HG03108 (cell line): ENCODE data around the gene TM2D3.
A peak's percentile ranks its signal among the peaks of the same experiment; 100 is the strongest.

Experiments
- ATAC-seq: cut with Tn5 transposase; IDR thresholded peaks from one replicate; pipeline ENCODE4 v1.9.1; 2021; ENCODE audit warnings: moderate library complexity; ENCODE audit not compliant: unreplicated experiment

TM2D3 gene, protein sequence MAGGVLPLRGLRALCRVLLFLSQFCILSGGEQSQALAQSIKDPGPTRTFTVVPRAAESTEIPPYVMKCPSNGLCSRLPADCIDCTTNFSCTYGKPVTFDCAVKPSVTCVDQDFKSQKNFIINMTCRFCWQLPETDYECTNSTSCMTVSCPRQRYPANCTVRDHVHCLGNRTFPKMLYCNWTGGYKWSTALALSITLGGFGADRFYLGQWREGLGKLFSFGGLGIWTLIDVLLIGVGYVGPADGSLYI

DNA sequence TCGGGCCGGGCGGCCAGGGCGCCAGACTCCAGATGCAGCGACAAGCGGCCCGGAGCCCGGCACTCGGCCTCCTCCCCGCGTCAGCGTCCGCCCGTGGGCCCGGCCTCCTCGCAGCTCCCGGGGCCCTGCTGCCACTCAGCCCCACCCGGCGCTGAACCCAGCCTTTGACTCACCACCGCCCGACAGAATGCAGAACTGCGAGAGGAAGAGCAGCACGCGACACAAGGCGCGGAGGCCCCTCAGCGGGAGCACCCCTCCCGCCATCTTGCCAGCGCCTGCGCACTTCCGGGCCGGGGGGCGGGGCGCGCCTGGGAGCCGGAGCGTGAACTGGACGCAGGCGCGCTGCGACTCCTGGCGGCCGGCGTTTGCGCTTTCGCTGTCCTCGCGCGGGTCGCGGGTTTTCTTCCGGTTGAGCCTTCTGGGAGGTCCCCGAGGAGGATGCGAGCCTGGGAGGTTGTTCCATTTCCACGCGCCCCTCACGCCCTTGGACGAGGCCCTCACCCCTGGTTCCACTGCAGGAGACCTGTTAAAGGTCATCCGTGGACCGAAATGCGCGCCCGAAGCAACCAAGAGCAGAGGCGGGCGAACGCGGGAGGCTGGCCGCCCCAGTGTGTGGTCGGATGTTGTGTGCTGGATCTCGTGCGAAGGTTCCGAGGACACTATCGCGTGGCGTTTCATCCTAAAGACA, at the start of gene TM2D3:
TSS of gene TM2D3 (minus strand) at position 284 of the 688 bp plus-strand sequence. CDS start at position 264, 20 bp downstream.
- ATAC-seq: peak; percentile 86

DNA sequence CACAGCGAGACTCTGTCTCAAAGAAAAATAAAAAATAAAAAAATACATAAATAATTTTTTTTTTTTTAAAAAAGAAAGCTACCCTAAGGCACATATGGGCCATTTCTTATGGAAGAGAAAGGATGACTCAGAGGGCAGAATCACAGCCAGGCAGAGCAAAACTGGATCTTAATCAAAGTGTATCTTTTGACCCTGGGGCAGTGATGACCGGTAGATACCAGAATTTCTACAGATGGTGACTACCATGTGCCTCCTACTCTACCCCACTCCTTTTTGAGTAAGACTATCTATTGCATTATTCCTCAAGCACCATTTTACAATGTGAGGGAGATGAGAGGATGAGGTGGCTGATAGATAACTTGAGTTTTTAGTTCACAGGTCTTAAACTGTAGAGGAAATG, 46.1 kb upstream of the TM2D3 start:
- ATAC-seq: no peak

DNA sequence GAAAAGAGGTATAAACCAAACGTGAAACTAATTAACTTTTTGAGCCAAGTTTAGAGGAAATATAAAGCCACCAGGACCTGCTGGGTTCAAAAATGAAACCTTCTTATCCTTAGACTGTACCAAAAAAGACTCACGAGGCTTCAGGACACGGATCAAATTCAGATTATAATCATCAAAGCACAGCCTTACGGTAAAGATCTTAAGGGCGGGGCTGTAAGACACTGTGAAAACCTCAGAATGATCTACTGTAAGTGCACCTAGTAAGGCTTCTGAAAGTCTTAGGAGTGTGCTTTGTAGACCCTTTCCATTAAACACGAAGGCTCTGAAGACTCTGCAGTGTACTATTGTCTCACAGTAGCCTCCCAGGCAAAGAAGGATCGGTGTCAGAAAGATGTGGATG, 45.3 kb upstream of the TM2D3 start:
- ATAC-seq: no peak

DNA sequence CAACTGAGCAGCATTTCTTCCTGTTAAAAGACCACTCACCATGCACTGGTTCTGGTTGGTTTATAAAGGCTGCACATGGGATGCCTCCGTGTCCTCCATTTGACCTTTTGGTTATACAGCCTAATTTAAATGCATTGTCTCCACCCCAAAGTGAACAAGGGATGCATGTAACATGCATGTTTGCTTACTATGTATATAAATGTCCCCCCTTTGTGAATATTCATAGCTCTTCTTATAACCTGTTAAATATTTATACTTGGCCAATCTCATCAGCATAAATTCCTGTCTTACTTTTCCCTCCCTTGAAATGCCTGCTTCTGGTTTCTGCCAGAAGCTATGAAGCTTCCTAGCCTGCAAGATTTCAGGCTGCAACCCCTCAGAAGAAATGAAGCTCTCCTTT, 44.6 kb upstream of the TM2D3 start:
- no peak for ATAC-seq

DNA sequence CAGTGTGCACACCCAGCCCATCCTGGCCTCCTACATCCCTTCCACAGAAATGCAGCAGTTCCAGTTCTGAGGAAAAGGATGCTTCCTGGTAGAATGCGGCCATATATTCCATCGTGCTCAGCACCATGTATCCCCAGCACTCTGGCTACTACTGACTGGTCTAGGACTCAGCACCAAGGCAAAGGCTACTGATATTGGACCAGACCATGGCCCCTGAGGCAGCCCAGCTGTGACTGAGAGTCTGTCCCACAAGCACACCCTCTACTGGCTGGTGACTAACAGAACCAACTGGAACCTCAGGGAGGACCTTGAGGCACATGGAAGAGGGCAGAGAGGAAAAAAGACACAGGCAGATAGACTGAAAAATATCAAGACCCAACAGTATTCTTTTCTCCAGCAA, 42.1 kb upstream of the TM2D3 start:
- ATAC-seq: no peak

DNA sequence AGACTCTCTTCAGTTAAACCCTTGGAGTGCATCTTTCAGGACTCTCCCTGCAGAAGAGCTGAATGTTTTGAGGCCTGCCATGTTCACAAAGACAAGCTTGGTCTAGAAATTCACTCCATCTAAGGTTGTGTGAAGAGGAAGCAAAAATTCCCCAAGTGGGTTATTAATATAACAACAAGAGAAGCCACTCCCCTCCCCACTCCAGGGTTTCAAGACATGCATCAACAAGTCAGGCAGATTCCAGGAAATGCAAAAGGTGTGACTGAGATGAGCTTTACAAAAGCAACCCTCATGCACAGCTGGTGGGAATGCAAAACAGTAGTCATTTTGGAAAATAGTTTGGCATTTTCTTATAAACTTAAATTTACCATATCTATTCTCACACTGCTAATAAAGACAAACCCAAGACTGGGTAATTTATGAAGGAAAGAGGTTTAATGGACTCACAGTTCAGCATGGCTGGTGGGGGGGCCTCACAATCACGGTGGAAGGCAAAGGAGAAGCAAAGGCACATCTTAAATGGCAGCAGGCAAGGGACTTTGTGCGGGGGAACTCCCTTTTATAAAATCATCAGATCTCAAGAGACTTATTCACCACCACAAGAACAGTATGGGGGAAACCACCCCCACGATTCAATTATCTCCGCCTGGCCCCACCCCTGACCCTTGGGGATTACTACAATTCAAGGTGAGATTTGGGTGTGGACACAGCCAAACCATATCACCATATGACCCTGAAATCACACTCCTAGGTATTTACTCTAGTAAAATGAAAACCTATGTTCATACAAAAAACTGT, 40.8 kb upstream of the TM2D3 start:
- no peak for ATAC-seq

DNA sequence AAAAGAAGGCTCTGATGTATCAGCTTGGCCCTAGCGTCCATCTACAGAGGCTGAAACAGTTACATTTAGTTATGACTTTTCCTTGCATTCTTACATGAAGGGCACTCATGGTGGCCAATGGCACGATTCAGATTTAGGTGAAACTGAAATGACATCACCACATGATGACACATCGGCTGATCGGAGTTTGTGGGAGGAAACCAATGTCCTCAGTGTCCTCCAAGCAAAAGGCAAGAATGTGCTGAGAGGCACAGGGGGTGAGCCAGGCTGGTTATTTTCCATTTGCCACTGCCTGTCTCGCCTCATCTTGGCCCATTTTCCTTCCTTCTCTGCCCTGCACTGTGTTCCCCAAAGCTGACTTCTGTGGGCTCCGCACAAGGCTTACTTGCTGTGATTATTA, 37.7 kb upstream of the TM2D3 start:
- ATAC-seq: no peak

DNA sequence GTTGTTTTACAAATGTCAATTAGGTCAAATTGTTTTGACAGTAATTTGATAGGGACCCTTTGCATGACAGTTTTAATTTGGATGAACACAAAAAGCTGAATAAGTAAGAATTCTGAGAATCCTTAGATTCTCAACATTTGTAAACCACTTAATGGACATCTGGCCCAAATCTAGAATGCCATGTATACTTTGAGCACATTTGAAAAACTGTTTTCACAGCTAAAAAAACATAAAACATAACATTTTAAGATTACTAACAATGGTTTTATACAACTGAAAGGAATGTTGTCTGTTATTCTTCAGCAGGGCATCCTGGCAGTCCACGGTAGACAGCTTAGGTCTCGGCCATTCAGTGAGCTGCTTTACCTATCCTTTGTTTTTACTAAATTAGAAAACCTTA, 34.5 kb upstream of the TM2D3 start:
- no peak for ATAC-seq

DNA sequence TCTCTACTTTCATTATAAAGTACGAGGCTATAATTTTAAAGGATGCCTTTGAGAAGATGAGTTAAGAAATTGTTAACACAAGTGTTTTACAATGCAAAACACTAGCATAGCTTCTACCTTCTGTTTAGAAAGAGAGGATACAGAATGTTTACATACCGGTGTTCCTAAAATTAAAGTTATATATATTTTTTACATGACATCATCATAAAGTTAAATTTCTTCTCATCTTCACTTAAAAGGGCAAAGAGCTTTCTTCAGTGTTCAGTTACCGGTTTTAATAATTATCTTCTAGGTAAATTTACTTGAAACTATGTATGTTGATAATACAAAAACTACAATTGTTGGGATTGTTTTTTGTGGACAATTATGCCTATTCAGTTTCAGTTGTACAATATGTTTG, 32.7 kb upstream of the TM2D3 start:
- ATAC-seq: no peak

DNA sequence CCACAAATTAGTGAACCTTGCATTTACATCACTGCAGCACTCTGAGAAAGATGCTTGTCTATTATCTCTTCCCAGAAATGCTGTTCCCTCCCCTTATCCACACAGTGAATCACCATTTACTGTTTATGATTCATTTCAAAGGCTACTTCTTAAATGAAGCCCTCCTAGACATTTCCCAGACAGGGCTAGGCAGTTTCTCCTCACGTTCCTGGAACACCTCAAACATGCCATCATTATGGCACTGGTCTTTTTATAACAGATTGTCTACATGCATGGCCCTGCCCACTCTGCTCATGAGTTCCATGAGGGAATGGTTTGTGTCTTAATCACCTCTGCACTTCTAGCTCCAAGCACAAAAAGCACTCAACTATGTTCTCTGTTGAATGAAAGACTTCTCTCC, 32.2 kb upstream of the TM2D3 start:
- ATAC-seq: no peak

DNA sequence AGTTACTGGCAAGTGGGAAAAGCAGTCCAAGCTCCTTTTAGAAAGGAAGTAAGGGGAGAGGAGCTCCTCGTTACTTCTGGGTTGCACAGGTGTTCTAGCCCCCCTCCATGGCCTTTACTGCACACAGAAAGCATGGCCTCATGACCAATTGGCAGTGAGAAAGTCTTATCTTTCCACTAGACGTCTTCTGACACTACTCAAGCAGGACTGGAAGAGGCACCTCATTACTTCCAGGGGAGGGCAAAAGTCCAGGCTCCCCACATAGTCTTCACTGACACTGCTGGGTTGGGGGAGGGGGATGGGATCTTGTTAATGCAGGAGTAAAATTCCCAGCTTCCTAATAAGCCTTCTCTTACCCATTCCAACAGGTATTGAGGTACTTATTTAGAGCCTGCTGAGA, 27.6 kb upstream of the TM2D3 start:
- no peak for ATAC-seq

DNA sequence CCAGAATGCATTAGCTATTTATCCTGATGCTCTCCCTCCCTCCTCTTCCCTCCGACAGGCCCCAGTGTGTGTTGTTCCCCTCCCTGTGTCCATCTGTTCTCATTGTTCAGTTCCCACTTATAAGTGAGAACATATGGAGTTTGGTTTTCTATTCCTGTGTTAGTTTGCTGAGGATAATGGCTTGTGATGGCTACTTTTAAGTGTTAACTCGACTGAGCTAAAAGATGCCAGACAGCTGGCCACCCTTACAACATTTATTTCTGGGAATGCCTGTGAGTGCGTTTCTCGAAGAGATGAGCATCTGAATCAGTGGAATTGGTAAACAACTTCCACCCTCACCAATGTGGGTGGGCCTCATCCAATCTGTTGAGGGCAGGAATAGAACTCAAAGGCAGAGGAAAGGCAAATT, 24.7 kb upstream of the TM2D3 start:
- ATAC-seq: no peak

DNA sequence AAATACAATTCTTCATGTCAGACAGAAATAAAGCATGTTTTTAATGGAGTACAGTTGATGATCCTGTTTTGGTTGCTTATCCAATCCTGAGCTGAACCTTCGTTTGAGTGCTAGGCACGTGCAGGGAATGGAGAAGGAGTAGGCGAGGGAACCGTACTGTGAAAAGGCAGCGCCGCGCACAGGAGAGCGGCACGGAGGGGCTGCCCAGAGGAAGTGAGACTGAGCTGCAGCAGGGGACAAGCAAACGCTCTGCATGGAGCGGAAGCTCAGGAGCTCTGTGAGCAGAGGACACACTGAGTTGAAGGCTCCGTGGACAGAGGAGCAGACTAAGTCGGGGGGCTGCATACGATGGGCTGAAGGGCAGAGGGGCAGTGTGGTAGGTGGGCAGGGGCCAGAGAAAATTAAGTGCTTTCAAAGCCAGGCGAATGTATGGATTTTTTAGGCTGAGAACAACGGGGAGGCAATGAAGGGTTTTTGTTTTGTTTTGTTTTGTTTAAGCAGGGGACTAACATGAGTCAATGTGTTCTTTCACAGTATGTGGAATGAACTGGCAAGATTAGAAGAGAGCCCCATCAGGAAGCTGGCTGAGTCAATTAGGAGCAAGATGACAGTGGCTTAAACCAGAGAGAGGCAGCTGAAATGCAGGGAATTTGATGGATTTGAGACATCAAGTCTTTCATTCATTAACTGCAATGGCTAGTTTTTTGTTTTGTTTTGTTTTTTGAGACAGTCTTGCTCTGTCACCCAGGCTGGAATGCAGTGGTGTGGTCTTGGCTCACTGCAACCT, 23.8 kb upstream of the TM2D3 start:
- ATAC-seq: peak; percentile 87

DNA sequence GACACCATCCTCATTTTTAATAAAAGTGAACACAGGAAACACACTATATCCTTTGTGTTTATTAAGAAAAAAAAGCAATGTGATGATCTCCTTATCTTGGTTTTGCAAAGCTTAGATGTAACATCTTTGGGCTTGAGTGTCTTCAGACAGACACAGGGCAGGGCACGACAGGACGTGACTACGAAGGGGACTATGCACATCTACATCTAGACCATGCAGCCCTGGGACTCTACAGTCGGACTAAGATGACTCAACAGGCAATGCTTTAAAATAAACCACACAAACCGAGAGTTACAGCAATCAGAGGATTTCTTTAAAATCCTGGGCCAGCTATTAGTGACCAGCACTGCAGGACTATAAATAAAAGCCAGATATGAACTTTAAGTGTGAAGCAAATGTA, 22.8 kb upstream of the TM2D3 start:
- ATAC-seq: no peak

DNA sequence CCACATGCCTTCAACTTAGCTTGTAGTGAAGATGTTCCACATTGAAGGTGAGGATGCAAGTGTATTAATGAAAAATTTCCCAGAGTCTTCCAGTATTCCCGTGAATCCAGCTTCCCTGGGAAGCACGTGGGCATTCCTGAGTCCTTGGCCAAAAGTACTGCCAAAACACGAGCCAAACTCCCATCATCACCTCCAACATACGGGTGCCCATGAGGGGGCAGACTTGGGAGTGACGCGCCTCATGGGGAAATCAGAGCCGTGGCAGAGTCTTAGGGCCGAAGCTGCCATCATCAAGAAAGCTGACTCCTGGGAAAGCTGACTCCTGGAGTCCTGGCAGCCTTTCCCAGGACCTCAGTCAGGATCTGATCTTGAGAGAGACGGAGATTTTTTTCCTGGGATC, 20.1 kb upstream of the TM2D3 start:
- ATAC-seq: no peak

DNA sequence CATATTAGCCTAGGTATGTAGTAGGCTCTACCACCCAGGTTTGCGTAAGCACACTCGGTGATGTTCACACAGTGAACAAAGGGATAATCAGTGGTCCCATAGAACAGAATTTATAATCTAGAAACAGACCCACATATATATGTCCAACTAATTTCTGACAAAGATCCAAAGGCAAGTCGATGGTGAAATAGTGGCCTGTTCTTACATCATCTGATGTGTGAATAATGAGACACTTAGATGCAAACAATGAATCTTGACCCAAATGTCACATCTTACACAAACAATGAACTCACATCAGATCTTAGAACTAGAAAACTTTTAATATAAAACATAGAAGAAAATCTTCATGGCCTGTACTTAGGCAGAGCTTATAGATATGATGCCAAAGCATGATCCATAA, 17.6 kb upstream of the TM2D3 start:
- no peak for ATAC-seq

DNA sequence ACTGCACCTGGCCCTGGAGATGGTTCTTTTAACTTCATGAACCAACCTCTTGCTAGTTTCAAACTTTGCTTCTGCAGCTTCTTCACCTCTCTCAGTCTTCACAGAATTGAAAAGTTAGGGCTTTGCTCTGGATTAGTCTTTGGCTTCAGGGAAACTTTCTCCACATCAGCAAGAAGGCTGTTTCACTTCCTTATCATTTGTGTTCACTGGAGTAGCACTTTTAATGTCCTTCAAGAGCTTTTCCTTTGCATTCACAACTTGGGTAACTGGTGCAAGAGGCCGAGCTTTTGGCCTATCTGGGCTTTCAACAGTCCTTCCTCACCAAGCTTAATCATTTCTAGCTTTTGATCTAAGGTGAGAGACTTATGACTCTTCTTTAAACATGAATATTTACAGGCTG, 15.7 kb upstream of the TM2D3 start:
- no peak for ATAC-seq

DNA sequence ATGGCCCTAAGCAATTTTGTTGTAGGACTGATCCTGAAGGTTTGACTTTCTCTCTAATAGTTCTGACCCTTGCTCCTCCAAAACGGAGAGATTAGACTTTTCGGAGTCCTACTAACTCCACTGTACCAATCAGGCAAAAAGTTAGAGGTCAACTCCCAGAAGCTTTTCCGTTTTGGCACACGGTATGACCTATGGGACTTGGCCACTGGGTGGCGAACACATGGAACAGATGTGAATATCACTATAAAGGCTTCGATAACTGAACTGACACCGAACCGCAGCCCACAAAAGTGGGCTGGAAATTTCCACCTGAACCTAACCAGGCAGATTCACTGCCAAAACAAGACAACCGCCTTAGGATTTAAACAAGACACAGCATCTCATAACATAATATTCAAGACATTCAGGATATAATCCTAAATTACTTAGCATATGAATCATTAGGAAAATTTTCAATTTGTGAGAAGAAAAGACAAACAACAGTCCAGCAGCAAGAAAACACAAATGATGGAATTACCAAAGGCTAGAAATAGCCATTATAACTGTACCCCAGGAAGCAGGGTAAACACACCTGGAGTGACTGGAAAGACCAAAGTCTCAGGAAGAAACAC, 12.2 kb upstream of the TM2D3 start:
- no peak for ATAC-seq

DNA sequence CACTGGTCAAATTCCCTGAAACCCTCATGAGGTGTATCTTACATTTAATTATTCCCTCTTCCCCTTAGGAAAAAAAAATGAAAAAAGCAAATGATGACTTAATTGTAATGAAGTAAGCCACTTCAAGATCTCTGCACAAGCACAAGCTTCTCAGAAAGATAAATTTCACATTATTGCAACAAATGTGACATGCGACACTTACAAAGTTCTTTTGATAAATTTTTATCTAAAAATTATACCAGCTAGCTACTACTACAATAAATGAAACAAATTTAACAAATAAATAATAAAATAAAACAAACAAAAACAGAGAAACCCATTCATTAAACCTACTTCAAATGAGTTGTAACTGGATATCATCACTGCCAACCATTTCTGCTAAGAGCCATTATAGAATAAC, 10.0 kb upstream of the TM2D3 start:
- no peak for ATAC-seq

DNA sequence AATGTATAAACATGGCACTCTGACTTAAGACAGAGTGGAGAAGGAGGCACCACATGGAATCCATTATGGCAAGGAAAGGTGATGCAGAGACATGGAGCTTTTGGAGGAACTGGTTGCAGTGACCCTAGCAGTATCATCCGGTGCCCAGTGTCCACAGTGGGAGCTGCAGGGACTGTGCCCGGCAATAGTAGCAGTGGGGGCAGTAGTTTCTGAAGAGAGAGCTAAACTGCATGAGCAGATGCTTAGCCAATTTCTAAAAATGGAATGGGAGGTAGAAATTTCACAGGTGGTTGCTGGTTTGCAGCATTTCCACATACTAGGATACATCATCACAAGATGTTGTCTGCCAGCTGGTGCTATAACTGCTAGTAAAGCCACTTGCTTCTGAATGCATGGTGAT, 7.8 kb upstream of the TM2D3 start:
- ATAC-seq: no peak
